Effector memory CD4-positive, alpha-beta T cell (primary cell): Measurements from ENCODE around the gene KCTD21.

ENCODE experiments used
- DNase-seq, 3 donors: peaks; one replicate each; pipeline ENCODE4 v3.0.0-alpha.2; 2020
- H3K27ac ChIP-seq: 2 replicates; pipeline ENCODE4 v1.7.0; 2013; ENCODE audit warnings: mild to moderate bottlenecking, low read length, moderate library complexity; ENCODE audit not compliant: insufficient read depth, poor library complexity, severe bottlenecking
- H3K27me3 ChIP-seq: replicated peaks from 2 replicates; pipeline ENCODE4 v1.7.0; 2013; ENCODE audit warnings: mild to moderate bottlenecking, low read length; ENCODE audit not compliant: insufficient read depth, control insufficient read depth, poor library complexity, severe bottlenecking
- H3K36me3 ChIP-seq: 2 replicates; pipeline ENCODE4 v1.7.0; 2013; ENCODE audit warnings: mild to moderate bottlenecking, low read length, moderate library complexity; ENCODE audit not compliant: control insufficient read depth, insufficient read depth
- H3K4me1 ChIP-seq: 2 replicates; pipeline ENCODE4 v1.7.0; 2013; ENCODE audit warnings: low read length, mild to moderate bottlenecking; ENCODE audit not compliant: control insufficient read depth, insufficient read depth, poor library complexity, severe bottlenecking
- H3K4me3 ChIP-seq: 2 replicates; pipeline ENCODE4 v1.7.0; 2013; ENCODE audit warnings: low read length, low read depth, mild to moderate bottlenecking; ENCODE audit not compliant: insufficient read depth, poor library complexity, severe bottlenecking
- H3K9me3 ChIP-seq: 2 replicates; pipeline ENCODE4 v1.7.0; 2013; ENCODE audit warnings: mild to moderate bottlenecking, low read length, moderate library complexity; ENCODE audit not compliant: control insufficient read depth

KCTD21 gene

GRCh38 chr11:78192223-78192719 is 3.8 kb upstream of the KCTD21 start:
- no peak for DNase-seq
- H3K4me3 ChIP-seq: no peak overlapping the region
- H3K4me1 ChIP-seq: peaks cover 20% of the 10 kb centered on the region
- no peaks in the 10 kb centered on the region for H3K27me3 ChIP-seq
- no peaks in the 10 kb centered on the region for H3K9me3 ChIP-seq
- H3K27ac ChIP-seq: no peak overlapping the region
- no peaks in the 10 kb centered on the region for H3K36me3 ChIP-seq

GRCh38 chr11:78190871-78191538 is 2.6 kb upstream of the KCTD21 start:
- Histone ChIP-seq H3K9me3 (no peaks in the 10 kb centered on the region), H3K4me3 (no peak overlapping the region), H3K27ac (no peak overlapping the region), H3K27me3 (no peaks in the 10 kb centered on the region), H3K4me1 (peaks cover 20% of the 10 kb centered on the region), H3K36me3 (no peaks in the 10 kb centered on the region)
- DNase-seq: no peak

GRCh38 chr11:78190374-78190773 is 1.9 kb upstream of the KCTD21 start:
- H3K27me3 ChIP-seq: no peaks in the 10 kb centered on the region
- no peaks in the 10 kb centered on the region for H3K36me3 ChIP-seq
- H3K9me3 ChIP-seq: no peaks in the 10 kb centered on the region
- no peak overlapping the region for H3K4me3 ChIP-seq
- H3K4me1 ChIP-seq: peaks cover 20% of the 10 kb centered on the region
- no peak for DNase-seq
- H3K27ac ChIP-seq: no peak overlapping the region

GRCh38 chr11:78189851-78190250 is 1.4 kb upstream of the KCTD21 start:
- Histone ChIP-seq H3K27me3 (no peaks in the 10 kb centered on the region), H3K4me3 (no peak overlapping the region), H3K27ac (no peak overlapping the region), H3K4me1 (peaks cover 20% of the 10 kb centered on the region), H3K9me3 (no peaks in the 10 kb centered on the region), H3K36me3 (no peaks in the 10 kb centered on the region)
- DNase-seq: no peak

GRCh38 chr11:78189174-78189724 is 823 bp upstream of the KCTD21 start:
- Histone ChIP-seq H3K36me3 (no peaks in the 10 kb centered on the region), H3K4me3 (peak overlapping the region; percentile 94), H3K9me3 (no peaks in the 10 kb centered on the region), H3K4me1 (peaks cover 20% of the 10 kb centered on the region), H3K27ac (peak overlapping the region; percentile 74), H3K27me3 (no peaks in the 10 kb centered on the region)
- DNase-seq: no peak

GRCh38 chr11:78187366-78188285 is 800 bp downstream of the KCTD21 start:
- no peaks in the 10 kb centered on the region for H3K9me3 ChIP-seq
- no peaks in the 10 kb centered on the region for H3K36me3 ChIP-seq
- peak overlapping the region; percentile 74 for H3K27ac ChIP-seq
- peak overlapping the region; percentile 94 for H3K4me3 ChIP-seq
- H3K4me1 ChIP-seq: peaks cover 20% of the 10 kb centered on the region
- H3K27me3 ChIP-seq: no peaks in the 10 kb centered on the region
- peak in 2 of 3 donors; percentile 48 to 67 for DNase-seq

GRCh38 chr11:78181185-78181584 is 7.2 kb downstream of the KCTD21 start:
- no peak overlapping the region for H3K4me3 ChIP-seq
- no peaks in the 10 kb centered on the region for H3K27me3 ChIP-seq
- no peaks in the 10 kb centered on the region for H3K36me3 ChIP-seq
- no peaks in the 10 kb centered on the region for H3K9me3 ChIP-seq
- DNase-seq: no peak
- H3K27ac ChIP-seq: no peak overlapping the region
- no peaks in the 10 kb centered on the region for H3K4me1 ChIP-seq

GRCh38 chr11:78180751-78181150 is 7.7 kb downstream of the KCTD21 start:
- H3K27ac ChIP-seq: no peak overlapping the region
- no peaks in the 10 kb centered on the region for H3K36me3 ChIP-seq
- no peaks in the 10 kb centered on the region for H3K27me3 ChIP-seq
- DNase-seq: no peak
- no peak overlapping the region for H3K4me3 ChIP-seq
- H3K9me3 ChIP-seq: no peaks in the 10 kb centered on the region
- no peaks in the 10 kb centered on the region for H3K4me1 ChIP-seq

GRCh38 chr11:78179459-78180071 is 8.9 kb downstream of the KCTD21 start:
- Histone ChIP-seq H3K27me3 (no peaks in the 10 kb centered on the region), H3K27ac (no peak overlapping the region), H3K36me3 (no peaks in the 10 kb centered on the region), H3K9me3 (no peaks in the 10 kb centered on the region), H3K4me3 (no peak overlapping the region), H3K4me1 (no peaks in the 10 kb centered on the region)
- no peak for DNase-seq
